ENCODE data around the gene KCNN4. TPM values are rescaled to one million over a fixed set of nuclear protein-coding genes. Genes with fewer than 3 reads are reported as not detected.

KCNN4 gene
- total RNA-seq, 5 donors from 2014 or later (not counting 1 experiment from before 2014, with no cell fraction given): 21.9 to 90.1 (median 37.6) TPM

DNA sequence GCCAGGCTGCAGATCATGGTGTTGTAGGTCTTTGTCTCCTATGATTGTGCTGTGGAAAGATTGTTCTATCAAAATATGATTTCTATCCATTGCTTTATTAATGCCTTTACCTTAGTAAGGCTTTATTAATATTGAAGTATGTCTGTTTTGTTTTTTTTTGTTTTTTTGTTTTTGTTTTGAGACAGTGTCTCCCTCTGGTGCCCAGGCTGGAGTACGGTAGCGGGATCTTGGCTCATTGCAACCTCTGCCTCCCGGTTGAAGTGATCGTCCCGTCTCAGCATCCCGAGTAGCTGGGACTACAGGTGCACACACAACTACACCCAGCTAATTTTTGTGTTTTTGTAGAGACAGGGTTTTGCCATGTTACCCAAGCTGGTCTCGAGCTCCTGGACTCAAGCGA lies 57.2 kb downstream of the KCNN4 start:
- ATAC-seq (replicated peaks in 1 of 4) (no peak), DNase-seq (no peak)
- H3K4me3 ChIP-seq (ENCODE audit: control insufficient read depth in 1 of 2, extremely low read depth in 1 of 2, low read length in 1 of 2): no peak overlapping the region
- ChIA-PET CTCF (interaction anchor here in 1 of 2 donors (2.7 kb wide), 1 partner anchor 55 kb away, joined by 18 read pairs; no protein-coding TSS in a partner anchor), POLR2A (no interaction called here)
- no peaks in the 10 kb centered on the region for H3K4me1 ChIP-seq (ENCODE audit: control insufficient read depth in 1 of 2, extremely low read depth in 1 of 2, insufficient read depth in 2 of 2, low read length in 2 of 2)
- no peaks in the 10 kb centered on the region for H3K9me3 Mint-ChIP-seq
- peaks cover 0 to 16% of the 10 kb centered on the region in 2 experiments for H3K27me3 ChIP-seq (replicated peaks in 1 of 2; ENCODE audit: control insufficient read depth in 2 of 2, extremely low read depth in 1 of 2, insufficient read depth in 2 of 2, low read length in 1 of 2)
- no peak overlapping the region for H3K27ac ChIP-seq (ENCODE audit: low read length)
- whole genome bisulfite sequencing (ENCODE audit: insufficient coverage): 100% methylated on average over 2 of the region's 8 CpGs
- H3K4me1 Mint-ChIP-seq: peaks cover 0 to 9% (median 7%) of the 10 kb centered on the region in 3 donors
- H3K9me3 ChIP-seq: no peaks in the 10 kb centered on the region
- H3K36me3 ChIP-seq (ENCODE audit: control insufficient read depth in 2 of 2, extremely low read depth in 1 of 2, insufficient read depth in 1 of 2, low read length in 1 of 2): peaks cover 0 to 2% of the 10 kb centered on the region in 2 donors
- peaks cover 8% of the 10 kb centered on the region for H3K36me3 Mint-ChIP-seq
- no peak overlapping the region for H3K4me3 Mint-ChIP-seq
- no peaks in the 10 kb centered on the region for H3K27me3 Mint-ChIP-seq
- H3K27ac Mint-ChIP-seq: no peak overlapping the region

DNA sequence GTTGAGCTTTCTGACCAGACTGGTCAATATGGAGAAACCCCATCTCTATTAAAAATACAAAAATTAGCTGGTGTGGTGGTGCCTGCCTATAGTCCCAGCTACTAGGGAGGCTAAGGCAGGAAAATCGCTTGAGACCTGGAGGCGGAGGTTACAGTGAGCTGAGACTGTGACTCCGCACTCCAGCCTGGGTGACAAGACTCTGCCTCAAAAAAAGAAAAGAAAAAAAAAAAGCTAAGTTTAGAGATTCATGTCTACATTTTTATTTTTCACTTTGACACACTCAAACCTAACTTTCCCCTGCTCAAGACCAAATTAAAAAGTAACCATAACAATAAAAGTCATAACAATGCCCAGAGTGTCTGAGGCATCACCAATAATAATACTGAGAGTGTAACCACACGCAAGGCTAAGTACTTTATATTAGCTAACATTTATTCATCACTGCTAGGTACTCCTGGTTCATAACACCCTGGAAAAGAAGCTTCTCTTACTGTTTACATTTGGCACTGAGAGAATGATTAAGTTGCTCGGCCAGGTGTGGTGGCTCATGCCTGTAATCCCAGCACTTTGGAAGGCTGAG lies 59.2 kb downstream of the KCNN4 start:
- H3K9me3 Mint-ChIP-seq: no peaks in the 10 kb centered on the region
- no peaks in the 10 kb centered on the region for H3K27me3 Mint-ChIP-seq
- Histone ChIP-seq H3K4me3 (ENCODE audit: control insufficient read depth in 1 of 2, extremely low read depth in 1 of 2, low read length in 1 of 2) (no peak overlapping the region), H3K4me1 (ENCODE audit: control insufficient read depth in 1 of 2, extremely low read depth in 1 of 2, insufficient read depth in 2 of 2, low read length in 2 of 2) (no peaks in the 10 kb centered on the region), H3K27me3 (replicated peaks in 1 of 2; ENCODE audit: control insufficient read depth in 2 of 2, extremely low read depth in 1 of 2, insufficient read depth in 2 of 2, low read length in 1 of 2) (peaks cover 0 to 24% of the 10 kb centered on the region in 2 experiments), H3K36me3 (ENCODE audit: control insufficient read depth in 2 of 2, extremely low read depth in 1 of 2, insufficient read depth in 1 of 2, low read length in 1 of 2) (no peaks in the 10 kb centered on the region), H3K9me3 (no peaks in the 10 kb centered on the region), H3K27ac (ENCODE audit: low read length) (no peak overlapping the region)
- no peaks in the 10 kb centered on the region for H3K36me3 Mint-ChIP-seq
- no peak overlapping the region for H3K4me3 Mint-ChIP-seq
- ChIA-PET CTCF (interaction anchor here (0.6 kb wide), 3 partner anchors 300 to 933 kb away, joined by 4 to 9 read pairs (median 4); no protein-coding TSS in a partner anchor), POLR2A (interaction anchor here (0.6 kb wide), 2 partner anchors 10 to 1009 kb away, joined by 3 to 12 read pairs; no protein-coding TSS in a partner anchor)
- no peak overlapping the region for H3K27ac Mint-ChIP-seq
- peaks cover 0 to 9% (median 7%) of the 10 kb centered on the region in 3 donors for H3K4me1 Mint-ChIP-seq
- ATAC-seq (replicated peaks in 1 of 4) (no peak), DNase-seq (no peak)
- WGBS (ENCODE audit: insufficient coverage): 60% methylated on average over 3 of the region's 5 CpGs

DNA sequence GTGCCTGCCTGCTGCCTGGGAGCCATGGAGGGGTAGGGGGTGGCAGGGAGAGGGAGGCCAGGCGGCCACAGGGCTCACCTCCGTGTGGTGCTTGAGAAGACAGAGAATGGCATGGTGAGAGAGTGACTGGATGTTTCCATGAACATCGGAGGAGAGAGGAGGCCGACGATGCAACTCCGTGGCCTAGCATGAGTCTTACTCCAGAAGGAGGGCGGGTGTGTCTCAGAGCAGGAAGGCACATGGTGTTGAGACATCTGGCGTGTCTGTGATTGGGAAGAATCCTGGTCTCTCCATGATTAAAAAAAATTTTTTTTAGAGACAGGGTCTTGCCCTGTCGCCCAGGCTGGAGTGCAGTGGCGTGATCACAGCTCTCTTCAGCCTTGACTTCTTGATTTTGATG lies 59.8 kb downstream of the KCNN4 start:
- CTCF ChIA-PET: no interaction called here
- no peak overlapping the region for H3K4me3 Mint-ChIP-seq
- Histone ChIP-seq H3K36me3 (ENCODE audit: control insufficient read depth in 2 of 2, extremely low read depth in 1 of 2, insufficient read depth in 1 of 2, low read length in 1 of 2) (no peaks in the 10 kb centered on the region), H3K27me3 (replicated peaks in 1 of 2; ENCODE audit: control insufficient read depth in 2 of 2, extremely low read depth in 1 of 2, insufficient read depth in 2 of 2, low read length in 1 of 2) (peaks cover 0 to 26% of the 10 kb centered on the region in 2 experiments), H3K27ac (ENCODE audit: low read length) (no peak overlapping the region), H3K4me1 (ENCODE audit: control insufficient read depth in 1 of 2, extremely low read depth in 1 of 2, insufficient read depth in 2 of 2, low read length in 2 of 2) (no peaks in the 10 kb centered on the region), H3K4me3 (ENCODE audit: control insufficient read depth in 1 of 2, extremely low read depth in 1 of 2, low read length in 1 of 2) (no peak overlapping the region), H3K9me3 (no peaks in the 10 kb centered on the region)
- POLR2A ChIA-PET: no interaction called here
- H3K27me3 Mint-ChIP-seq: no peaks in the 10 kb centered on the region
- H3K27ac Mint-ChIP-seq: no peak overlapping the region
- peaks cover 0 to 9% (median 7%) of the 10 kb centered on the region in 3 donors for H3K4me1 Mint-ChIP-seq
- WGBS (ENCODE audit: insufficient coverage): 88% methylated on average over 10 of the region's 10 CpGs
- H3K9me3 Mint-ChIP-seq: no peaks in the 10 kb centered on the region
- DNase-seq: no peak
- ATAC-seq (replicated peaks in 1 of 4): no peak
- no peaks in the 10 kb centered on the region for H3K36me3 Mint-ChIP-seq

DNA sequence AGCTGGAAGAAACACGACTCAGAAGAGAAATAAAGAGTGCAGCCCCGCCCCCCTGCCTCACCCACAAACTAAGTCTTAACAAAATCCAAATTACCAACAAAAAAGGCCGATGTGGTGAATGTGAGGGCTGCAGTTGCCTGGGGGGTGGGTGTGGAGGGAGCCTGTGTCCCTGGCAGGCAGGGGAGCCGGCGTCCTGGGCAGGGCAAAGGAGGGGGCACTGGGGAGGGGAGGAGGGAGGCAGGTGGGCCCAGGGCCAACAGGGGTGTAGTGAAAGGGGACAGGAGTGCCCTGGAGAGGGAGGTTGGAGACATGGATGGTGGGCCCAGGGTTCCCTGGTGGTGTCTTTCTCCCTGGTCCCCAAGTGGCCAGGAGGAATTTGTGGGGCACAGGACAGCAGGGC lies 60.9 kb downstream of the KCNN4 start:
- no peaks in the 10 kb centered on the region for H3K36me3 Mint-ChIP-seq
- WGBS (ENCODE audit: insufficient coverage): 100% methylated on average over 2 of the region's 5 CpGs
- CTCF ChIA-PET: interaction anchor here in 1 of 2 donors (0.6 kb wide), 1 partner anchor 18 kb away, joined by 4 read pairs; no protein-coding TSS in a partner anchor

DNA sequence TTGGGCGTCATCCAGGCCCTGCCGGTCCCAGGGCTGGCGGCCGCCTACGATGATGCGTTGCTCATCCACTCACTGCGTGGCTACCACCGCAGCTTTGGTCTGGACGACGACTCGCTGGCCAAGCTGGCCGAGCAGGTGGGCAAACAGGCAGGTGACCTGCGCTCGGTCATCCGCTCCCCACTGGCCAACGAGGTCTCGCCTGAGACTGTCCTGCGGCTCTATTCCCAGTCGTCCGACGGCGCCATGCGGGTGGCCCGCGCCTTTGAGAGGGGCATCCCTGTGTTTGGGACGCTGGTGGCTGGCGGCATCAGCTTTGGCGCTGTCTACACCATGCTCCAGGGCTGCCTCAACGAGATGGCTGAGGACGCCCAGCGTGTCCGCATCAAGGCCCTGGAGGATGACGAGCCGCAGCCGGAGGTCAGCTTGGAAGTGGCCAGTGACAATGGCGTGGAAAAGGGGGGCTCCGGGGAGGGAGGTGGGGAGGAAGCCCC lies 61.4 kb downstream of the KCNN4 start:
- Mint-ChIP-seq H3K4me3 (no peak overlapping the region), H3K9me3 (no peaks in the 10 kb centered on the region), H3K36me3 (no peaks in the 10 kb centered on the region), H3K4me1 (no peaks in the 10 kb centered on the region), H3K27ac (no peak overlapping the region), H3K27me3 (peaks cover 3 to 5% of the 10 kb centered on the region in 2 donors)
- POLR2A ChIA-PET: no interaction called here
- 94% methylated on average over 36 of the region's 37 CpGs for WGBS (ENCODE audit: insufficient coverage)
- H3K27ac ChIP-seq (ENCODE audit: low read length): no peak overlapping the region
- DNase-seq (no peak), ATAC-seq (replicated peaks in 1 of 4) (no peak)
- H3K9me3 ChIP-seq: no peaks in the 10 kb centered on the region
- H3K4me3 ChIP-seq (ENCODE audit: control insufficient read depth in 1 of 2, extremely low read depth in 1 of 2, low read length in 1 of 2): no peak overlapping the region
- CTCF ChIA-PET: no interaction called here
- peaks cover 0 to 38% of the 10 kb centered on the region in 2 experiments for H3K27me3 ChIP-seq (replicated peaks in 1 of 2; ENCODE audit: control insufficient read depth in 2 of 2, extremely low read depth in 1 of 2, insufficient read depth in 2 of 2, low read length in 1 of 2)
- no peaks in the 10 kb centered on the region for H3K4me1 ChIP-seq (ENCODE audit: control insufficient read depth in 1 of 2, extremely low read depth in 1 of 2, insufficient read depth in 2 of 2, low read length in 2 of 2)
- H3K36me3 ChIP-seq (ENCODE audit: control insufficient read depth in 2 of 2, extremely low read depth in 1 of 2, insufficient read depth in 1 of 2, low read length in 1 of 2): no peaks in the 10 kb centered on the region

More for the DNA sequence above, 60.9 kb downstream of the KCNN4 start:
- DNase-seq: no peak
- Mint-ChIP-seq H3K4me1 (peaks cover 0 to under 1% (median 0%) of the 10 kb centered on the region in 3 donors), H3K9me3 (no peaks in the 10 kb centered on the region), H3K4me3 (no peak overlapping the region), H3K27me3 (peaks cover 0 to under 1% of the 10 kb centered on the region in 2 donors), H3K27ac (no peak overlapping the region)
- no peaks in the 10 kb centered on the region for H3K36me3 ChIP-seq (ENCODE audit: control insufficient read depth in 2 of 2, extremely low read depth in 1 of 2, insufficient read depth in 1 of 2, low read length in 1 of 2)
- H3K27me3 ChIP-seq (replicated peaks in 1 of 2; ENCODE audit: control insufficient read depth in 2 of 2, extremely low read depth in 1 of 2, insufficient read depth in 2 of 2, low read length in 1 of 2): peaks cover 0 to 34% of the 10 kb centered on the region in 2 experiments
- no peaks in the 10 kb centered on the region for H3K9me3 ChIP-seq
- no peak overlapping the region for H3K4me3 ChIP-seq (ENCODE audit: control insufficient read depth in 1 of 2, extremely low read depth in 1 of 2, low read length in 1 of 2)
- POLR2A ChIA-PET: no interaction called here
- no peak for ATAC-seq (replicated peaks in 1 of 4)
- H3K27ac ChIP-seq (ENCODE audit: low read length): no peak overlapping the region
- no peaks in the 10 kb centered on the region for H3K4me1 ChIP-seq (ENCODE audit: control insufficient read depth in 1 of 2, extremely low read depth in 1 of 2, insufficient read depth in 2 of 2, low read length in 2 of 2)

DNA sequence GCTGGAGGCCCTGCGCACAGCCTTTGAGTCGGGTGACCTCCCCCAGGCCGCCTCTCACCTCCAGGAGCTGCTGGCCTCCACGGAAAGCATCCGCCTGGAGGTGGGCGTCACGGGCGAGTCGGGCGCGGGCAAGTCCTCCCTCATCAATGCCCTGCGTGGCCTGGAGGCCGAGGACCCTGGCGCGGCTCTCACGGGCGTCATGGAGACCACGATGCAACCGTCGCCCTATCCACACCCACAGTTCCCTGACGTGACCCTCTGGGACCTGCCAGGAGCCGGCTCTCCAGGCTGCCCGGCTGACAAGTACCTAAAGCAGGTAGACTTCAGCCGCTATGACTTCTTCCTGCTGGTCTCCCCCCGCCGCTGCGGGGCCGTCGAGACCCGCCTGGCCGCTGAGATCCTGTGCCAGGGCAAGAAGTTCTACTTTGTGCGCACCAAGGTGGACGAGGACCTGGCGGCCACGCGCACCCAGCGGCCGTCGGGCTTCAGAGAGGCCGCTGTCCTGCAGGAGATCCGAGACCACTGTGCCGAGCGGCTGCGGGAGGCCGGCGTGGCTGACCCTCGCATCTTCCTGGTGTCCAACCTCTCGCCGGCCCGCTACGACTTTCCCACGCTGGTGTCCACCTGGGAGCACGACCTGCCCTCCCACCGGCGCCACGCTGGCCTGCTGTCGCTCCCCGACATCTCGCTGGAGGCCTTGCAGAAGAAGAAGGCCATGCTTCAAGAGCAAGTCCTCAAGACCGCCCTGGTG lies 62.0 kb downstream of the KCNN4 start:
- Histone ChIP-seq H3K4me3 (ENCODE audit: control insufficient read depth in 1 of 2, extremely low read depth in 1 of 2, low read length in 1 of 2) (no peak overlapping the region), H3K36me3 (ENCODE audit: control insufficient read depth in 2 of 2, extremely low read depth in 1 of 2, insufficient read depth in 1 of 2, low read length in 1 of 2) (no peaks in the 10 kb centered on the region), H3K27ac (ENCODE audit: low read length) (no peak overlapping the region), H3K27me3 (replicated peaks in 1 of 2; ENCODE audit: control insufficient read depth in 2 of 2, extremely low read depth in 1 of 2, insufficient read depth in 2 of 2, low read length in 1 of 2) (peaks cover 0 to 38% of the 10 kb centered on the region in 2 experiments), H3K9me3 (no peaks in the 10 kb centered on the region), H3K4me1 (ENCODE audit: control insufficient read depth in 1 of 2, extremely low read depth in 1 of 2, insufficient read depth in 2 of 2, low read length in 2 of 2) (no peaks in the 10 kb centered on the region)
- H3K36me3 Mint-ChIP-seq: no peaks in the 10 kb centered on the region
- peaks cover 3 to 5% of the 10 kb centered on the region in 2 donors for H3K27me3 Mint-ChIP-seq
- no peak overlapping the region for H3K4me3 Mint-ChIP-seq
- H3K27ac Mint-ChIP-seq: no peak overlapping the region
- no peaks in the 10 kb centered on the region for H3K4me1 Mint-ChIP-seq
- H3K9me3 Mint-ChIP-seq: no peaks in the 10 kb centered on the region
- CTCF ChIA-PET: no interaction called here
- POLR2A ChIA-PET: no interaction called here
- 93% methylated on average over 55 of the region's 60 CpGs for WGBS (ENCODE audit: insufficient coverage)
- ATAC-seq (replicated peaks in 1 of 4) (no peak), DNase-seq (no peak)
